Measurements from ENCODE around the gene ZNF319.
A peak's percentile ranks its signal among the peaks of the same experiment; 100 is the strongest.
"Not testable (repeated sequence)": the region's sequence is repeated elsewhere in the genome, so short reads cannot be mapped to it uniquely, and the experiment has no call there.

The ZNF319 gene

GRCh38 chr16:58011652-58012051, 11.2 kb upstream of the ZNF319 start:
- peak; percentile 1 for TF ChIP-seq CTCF (IDR thresholded peaks at IDR 0.05; ENCODE audit: low read length, missing control alignments)
- peak; percentile 66 for DNase-seq (ENCODE audit: low read depth)
- no peak overlapping the region for H3K4me3 ChIP-seq (replicated peaks; ENCODE audit: low read depth, low read length)

- H3K4me3 ChIP-seq (replicated peaks; ENCODE audit: low read depth, low read length): no peak overlapping the region
- TF ChIP-seq CTCF (IDR thresholded peaks at IDR 0.05; ENCODE audit: low read length, missing control alignments): no peak
- no peak for DNase-seq (ENCODE audit: low read depth)
These were observed 10.4 kb upstream of the ZNF319 start for GRCh38 chr16:58010886-58011285.

GRCh38 chr16:58009856-58010416, 9.5 kb upstream of the ZNF319 start:
- TF ChIP-seq CTCF (IDR thresholded peaks at IDR 0.05; ENCODE audit: low read length, missing control alignments): no peak
- no peak overlapping the region for H3K4me3 ChIP-seq (replicated peaks; ENCODE audit: low read depth, low read length)
- no peak for DNase-seq (ENCODE audit: low read depth)

GRCh38 chr16:58004736-58005135, 4.3 kb upstream of the ZNF319 start:
- DNase-seq (ENCODE audit: low read depth): peak; percentile 19
- H3K4me3 ChIP-seq (replicated peaks; ENCODE audit: low read depth, low read length): not testable (repeated sequence)

GRCh38 chr16:58002936-58003335, 2.5 kb upstream of the ZNF319 start:
- H3K4me3 ChIP-seq (replicated peaks; ENCODE audit: low read depth, low read length): no peak overlapping the region
- no peak for TF ChIP-seq CTCF (IDR thresholded peaks at IDR 0.05; ENCODE audit: low read length, missing control alignments)
- no peak for DNase-seq (ENCODE audit: low read depth)

GRCh38 chr16:58002416-58002800, 1.9 kb upstream of the ZNF319 start:
- DNase-seq (ENCODE audit: low read depth): no peak
- TF ChIP-seq CTCF (IDR thresholded peaks at IDR 0.05; ENCODE audit: low read length, missing control alignments): no peak
- no peak overlapping the region for H3K4me3 ChIP-seq (replicated peaks; ENCODE audit: low read depth, low read length)

GRCh38 chr16:58001781-58002415, 1.4 kb upstream of the ZNF319 start:
- no peak for DNase-seq (ENCODE audit: low read depth)
- TF ChIP-seq CTCF (IDR thresholded peaks at IDR 0.05; ENCODE audit: low read length, missing control alignments): no peak
- H3K4me3 ChIP-seq (replicated peaks; ENCODE audit: low read depth, low read length): peak overlapping the region; percentile 81
